CD14-positive monocyte (primary cell): ENCODE data around the gene VPS26C. TPM values are rescaled to one million over a fixed set of nuclear protein-coding genes. Genes with fewer than 3 reads are reported as not detected.
"Not testable (repeated sequence)": the region's sequence is repeated elsewhere in the genome, so short reads cannot be mapped to it uniquely, and the experiment has no call there.

ENCODE experiments used
- DNase-seq, 3 donors: peaks; one replicate each; pipeline ENCODE4 v3.0.0-alpha.2; 2011 to 2022
- H2AFZ ChIP-seq: 2 replicates; pipeline ENCODE4 v1.6.0; 2012; ENCODE audit warnings: mild to moderate bottlenecking, low read depth, low read length, inconsistent platforms; ENCODE audit not compliant: insufficient read depth, poor library complexity, severe bottlenecking
- H3K27ac ChIP-seq, 2 donors: 1 replicate in 1 of 2; 2 replicates in 1 of 2; pipeline ENCODE4 v1.5.1; 2012 to 2013; ENCODE audit warnings: low read length in 2 of 2, control low read depth in 1 of 2, inconsistent platforms in 1 of 2, low read depth in 1 of 2, mild to moderate bottlenecking in 1 of 2
- H3K27me3 ChIP-seq, 2 donors: one replicate each; pipeline versions ENCODE4 v1.6.0 to v1.6.1; 2011 to 2013; ENCODE audit warnings: low read length in 2 of 2; ENCODE audit not compliant: control insufficient read depth in 2 of 2, insufficient read depth in 2 of 2
- H3K36me3 ChIP-seq, 2 donors: replicated peaks in 1 of 2; 1 replicate in 1 of 2; 2 replicates in 1 of 2; pipeline versions ENCODE4 v1.5.1 to v1.6.1; 2012 to 2013; ENCODE audit warnings: low read length in 2 of 2, control low read depth in 1 of 2, inconsistent platforms in 1 of 2, mild to moderate bottlenecking in 1 of 2; ENCODE audit not compliant: insufficient read depth in 2 of 2, control insufficient read depth in 1 of 2
- H3K4me1 ChIP-seq, 2 donors: 1 replicate in 1 of 2; 2 replicates in 1 of 2; pipeline versions ENCODE4 v1.5.1 to v1.6.1; 2012 to 2013; ENCODE audit warnings: low read length in 2 of 2, control low read depth in 1 of 2, inconsistent platforms in 1 of 2, mild to moderate bottlenecking in 1 of 2, moderate library complexity in 1 of 2; ENCODE audit not compliant: insufficient read depth in 2 of 2, control insufficient read depth in 1 of 2
- H3K4me2 ChIP-seq: replicated peaks from 2 replicates; pipeline ENCODE3; 2012; ENCODE audit warnings: low read length, moderate library complexity, mild to moderate bottlenecking; ENCODE audit not compliant: poor library complexity, severe bottlenecking; ENCODE audit errors: extremely low read depth
- H3K4me3 ChIP-seq, 3 experiments: fragments of 200-600 bp in 1 of 3; sonication (generic) in 1 of 3; replicated peaks in 1 of 3; 1 replicate in 2 of 3; 2 replicates in 1 of 3; pipeline ENCODE4 v1.5.1; 2011 to 2013; ENCODE audit warnings: low read length in 3 of 3, mild to moderate bottlenecking in 3 of 3, control low read depth in 2 of 3, low read depth in 2 of 3, inconsistent platforms in 1 of 3, moderate library complexity in 1 of 3
- H3K79me2 ChIP-seq: 2 replicates; pipeline ENCODE4 v1.6.0; 2012; ENCODE audit warnings: mild to moderate bottlenecking, control low read depth, inconsistent platforms, low read length, moderate library complexity; ENCODE audit not compliant: insufficient read depth
- H3K9ac ChIP-seq: 2 replicates; pipeline ENCODE4 v1.6.0; 2017; ENCODE audit warnings: low read length, mild to moderate bottlenecking; ENCODE audit not compliant: insufficient read depth, poor library complexity, severe bottlenecking
- H3K9me3 ChIP-seq, 2 donors: replicated peaks in 1 of 2; 1 replicate in 1 of 2; 2 replicates in 1 of 2; pipeline versions ENCODE4 v1.5.1 to v1.6.1; 2012 to 2013; ENCODE audit warnings: low read length in 2 of 2, control low read depth in 1 of 2; ENCODE audit not compliant: control insufficient read depth in 1 of 2, insufficient read depth in 1 of 2
- H4K20me1 ChIP-seq: 2 replicates; pipeline ENCODE4 v1.6.0; 2012; ENCODE audit warnings: mild to moderate bottlenecking, low read length, control low read depth, moderate library complexity; ENCODE audit not compliant: insufficient read depth
- H3K27ac Mint-ChIP-seq, 7 donors: one replicate each; pipeline ENCODE4 v1.8.0; 2020; ENCODE audit warnings: mild to moderate bottlenecking in 7 of 7, mixed read lengths in 7 of 7, moderate library complexity in 6 of 7, inconsistent platforms in 2 of 7
- H3K27me3 Mint-ChIP-seq, 3 donors: one replicate each; pipeline ENCODE4 v1.8.0; 2021 to 2022; ENCODE audit warnings: low read depth in 3 of 3, mild to moderate bottlenecking in 3 of 3, mixed read lengths in 3 of 3, moderate library complexity in 3 of 3, inconsistent platforms in 1 of 3
- H3K36me3 Mint-ChIP-seq, 2 donors: one replicate each; pipeline ENCODE4 v1.8.0; 2020; ENCODE audit warnings: mixed read lengths in 2 of 2, inconsistent platforms in 1 of 2, mild to moderate bottlenecking in 1 of 2
- H3K4me1 Mint-ChIP-seq: one replicate; pipeline ENCODE4 v1.8.0; 2020; ENCODE audit warnings: mild to moderate bottlenecking, mixed read lengths
- H3K4me3 Mint-ChIP-seq, 2 donors: one replicate each; pipeline ENCODE4 v1.8.0; 2020; ENCODE audit warnings: mild to moderate bottlenecking in 2 of 2, mixed read lengths in 2 of 2, moderate library complexity in 1 of 2
- H3K9me3 Mint-ChIP-seq, 7 donors: one replicate each; pipeline ENCODE4 v1.8.0; 2020 to 2022; ENCODE audit warnings: mixed read lengths in 7 of 7, mild to moderate bottlenecking in 6 of 7, moderate library complexity in 6 of 7, inconsistent platforms in 2 of 7
- CTCF ChIP-seq: fragments of 200-600 bp; IDR thresholded peaks from one replicate; pipeline ENCODE4 v1.8.0; 2022; ENCODE audit warnings: antibody characterized with exemption, mild to moderate bottlenecking
- WGBS: methylation state at CpG from one replicate; pipeline ENCODE4 v1.1.5; 2013; ENCODE audit warnings: missing lambda C conversion rate; ENCODE audit not compliant: insufficient coverage; 5-methylcytosine and 5-hydroxymethylcytosine counted together
- intact Hi-C, 2 donors: fragments of 100-400 bp; cut with micrococcal nuclease; formaldehyde crosslinking; loops; one replicate each; pipeline versions ENCODE4 v1.15.0 to v1.15.1; 2023
- polyA plus RNA-seq, 3 donors: library from polyadenylated mRNA; depleted of rRNA in 1 of 3; unstranded in 2 of 3; stranded (reverse) in 1 of 3; fragments of 300-500 nt in 2 of 3; fragments of >200 nt in 1 of 3; fragmentation: Illumina TruSeq in 2 of 3; gene quantifications; 1 replicate in 2 of 3; 2 replicates in 1 of 3; pipeline ENCODE4 v1.2.3, GENCODE V29; 2012 to 2021

The VPS26C gene
- polyA plus RNA-seq, 3 donors: 45.4 to 75.4 (median 69.3) TPM

- H3K9ac ChIP-seq: no peak overlapping the region
- peaks cover 14 to 24% of the 10 kb centered on the region in 2 donors for H3K4me1 ChIP-seq
- intact Hi-C loops: loop anchor here in 1 of 2 donors (5.0 to 10.0 kb wide), 2 partner anchors 238 to 331 kb away; no protein-coding TSS in a partner anchor
- no peak overlapping the region for H3K4me3 Mint-ChIP-seq
- H3K9me3 Mint-ChIP-seq: peaks cover 0 to 6% (median 0%) of the 10 kb centered on the region in 7 donors
- no peak overlapping the region for H3K4me2 ChIP-seq
- no peak overlapping the region for H3K4me3 ChIP-seq
- H3K27ac Mint-ChIP-seq: no peak overlapping the region
- 86% methylated on average over 1 of the region's 2 CpGs for WGBS
- peaks cover 23% of the 10 kb centered on the region for H3K4me1 Mint-ChIP-seq
- peaks cover 50 to 61% of the 10 kb centered on the region in 2 donors for H3K36me3 Mint-ChIP-seq
- H3K79me2 ChIP-seq: no peaks in the 10 kb centered on the region
- no peaks in the 10 kb centered on the region for H4K20me1 ChIP-seq
- H2AFZ ChIP-seq: no peak overlapping the region
- H3K9me3 ChIP-seq: no peaks in the 10 kb centered on the region
- no peak for TF ChIP-seq CTCF
- H3K27me3 Mint-ChIP-seq: peaks cover 2 to 10% (median 8%) of the 10 kb centered on the region in 3 donors
- peaks cover 48 to 60% of the 10 kb centered on the region in 2 donors for H3K36me3 ChIP-seq
- DNase-seq: no peak
- H3K27me3 ChIP-seq: no peaks in the 10 kb centered on the region
- no peak overlapping the region for H3K27ac ChIP-seq
These were observed 43.3 kb downstream of the VPS26C start for GRCh38 chr21:37223804-37224345.

- not testable (repeated sequence) for H3K27ac ChIP-seq, H2AFZ ChIP-seq, H3K4me2 ChIP-seq, H3K4me3 Mint-ChIP-seq, H3K9me3 ChIP-seq, H3K79me2 ChIP-seq, H4K20me1 ChIP-seq, DNase-seq, H3K4me3 ChIP-seq, H3K27ac Mint-ChIP-seq, H3K9me3 Mint-ChIP-seq, H3K27me3 ChIP-seq, H3K27me3 Mint-ChIP-seq, H3K9ac ChIP-seq
- H3K4me1 Mint-ChIP-seq: peaks cover 23% of the 10 kb centered on the region
- whole genome bisulfite sequencing: no CpG with 5 or more reads among the region's 3 CpGs
- peaks cover 32 to 44% of the 10 kb centered on the region in 2 donors for H3K36me3 ChIP-seq
- intact Hi-C loops: loop anchor here in 1 of 2 donors (5.0 to 10.0 kb wide), 2 partner anchors 240 to 333 kb away; no protein-coding TSS in a partner anchor
- peaks cover 35 to 45% of the 10 kb centered on the region in 2 donors for H3K36me3 Mint-ChIP-seq
- H3K4me1 ChIP-seq: peaks cover 14 to 24% of the 10 kb centered on the region in 2 donors
These were observed 44.9 kb downstream of the VPS26C start for GRCh38 chr21:37222248-37222647.
